Gastrocnemius medialis (tissue), 4 donors: ENCODE measurements around the gene MLST8.

Experiments
- CTCF ChIP-seq, 5 experiments: fragments of 450-650 bp in 3 of 5; fragments of 200-600 bp in 2 of 5; sonication (generic) in 2 of 5; IDR thresholded peaks in 4 of 5; conservative IDR thresholded peaks in 1 of 5; 1 replicate in 4 of 5; 2 replicates in 1 of 5; pipeline ENCODE4 v1.5.1; 2016 to 2019; ENCODE audit warnings: antibody characterized with exemption in 5 of 5, mild to moderate bottlenecking in 3 of 5, moderate library complexity in 3 of 5
- POLR2A ChIP-seq, 2 donors: fragments of 450-650 bp; IDR thresholded peaks; one replicate each; pipeline ENCODE4 v1.6.1; 2017; ENCODE audit warnings: antibody characterized with exemption in 2 of 2, mild to moderate bottlenecking in 2 of 2, moderate library complexity in 2 of 2

DNA sequence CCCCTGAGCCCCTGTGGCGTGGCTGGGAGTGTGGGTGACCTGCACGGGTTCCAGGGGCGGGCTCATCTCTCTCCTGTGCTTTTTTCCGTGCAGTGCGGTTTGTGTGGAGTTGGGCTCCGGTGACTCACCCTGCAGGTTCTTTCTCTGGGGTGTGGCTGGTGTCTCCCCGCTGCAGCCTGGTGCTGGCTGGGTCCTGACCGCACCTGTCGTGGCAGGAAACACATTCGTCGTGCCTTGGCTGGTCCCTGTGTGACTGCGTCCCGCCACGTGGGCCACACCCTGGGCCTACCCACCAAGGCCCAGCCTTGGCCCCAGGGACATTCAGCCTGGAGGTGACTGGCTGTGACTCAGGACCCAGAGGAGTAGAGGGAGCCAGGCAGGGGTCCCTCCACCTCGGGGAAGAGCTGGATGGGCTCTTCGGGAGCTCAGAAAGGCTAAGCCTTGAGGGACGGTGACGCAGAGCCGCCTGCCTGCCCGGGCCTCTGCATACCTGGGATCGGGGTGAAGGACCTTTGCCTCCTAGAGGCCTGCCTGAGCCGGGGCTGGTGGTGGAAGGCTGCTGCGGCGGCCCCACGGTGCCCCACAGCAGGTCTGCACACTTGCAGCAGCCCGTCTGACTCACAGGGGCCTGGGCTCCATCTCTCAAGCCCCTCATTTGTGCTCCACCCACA, 41.9 kb upstream of the MLST8 start:
- TF ChIP-seq CTCF (IDR thresholded peaks at IDR 0.05 in 4 of 5, conservative IDR thresholded peaks at IDR 0.05 in 1 of 5) (no peak), POLR2A (IDR thresholded peaks at IDR 0.05) (no peak)
